SK-N-SH (cell line): ENCODE results near the gene PDLIM4. TPM values are rescaled to one million over a fixed set of nuclear protein-coding genes. Genes with fewer than 3 reads are reported as not detected.
A peak's percentile ranks its signal among the peaks of the same experiment; 100 is the strongest.

Experiments
- CTCF ChIA-PET: fragments of 300-600, 350-600 bp; formaldehyde crosslinking; extraction: SDS; loops from one replicate; lab custom pipeline; 2021; lab: Yijun Ruan, JAX
- POLR2A ChIA-PET: fragments of 350-600 bp; sonication (Branson Sonifier 250); formaldehyde crosslinking; extraction: SDS; loops from one replicate; lab custom pipeline; 2020; ENCODE audit warnings: antibody characterized with exemption, inconsistent platforms; lab: Yijun Ruan, JAX
- DNase-seq: peaks from one replicate; pipeline ENCODE4 v3.0.0; 2012
- H2AFZ ChIP-seq: fragments of 200-600 bp; sonication (generic); 2 replicates; pipeline ENCODE4 v1.8.1; 2016; ENCODE audit warnings: antibody characterized with exemption, mild to moderate bottlenecking, low read depth
- H3F3A ChIP-seq: fragments of 200-600 bp; sonication (generic); replicated peaks from 2 replicates; pipeline ENCODE3; 2016; ENCODE audit warnings: antibody characterized with exemption, mild to moderate bottlenecking; ENCODE audit not compliant: insufficient read depth
- H3K27ac ChIP-seq, 2 experiments: fragments of 200-500 bp in 1 of 2; fragments of 200-600 bp in 1 of 2; sonication (Bioruptor generic) in 1 of 2; sonication (generic), shearing (Covaris generic) in 1 of 2; 2 replicates each; pipeline versions ENCODE4 v1.5.1 to v1.6.1; 2014 to 2016; ENCODE audit warnings: low read depth in 2 of 2, inconsistent platforms in 1 of 2, low read length in 1 of 2, mild to moderate bottlenecking in 1 of 2, mixed read lengths in 1 of 2
- H3K27me3 ChIP-seq: fragments of 200-600 bp; sonication (generic), shearing (Covaris generic); 2 replicates; pipeline ENCODE4 v1.6.1; 2016; ENCODE audit warnings: mixed run types; ENCODE audit not compliant: insufficient read depth
- H3K36me3 ChIP-seq, 2 experiments: fragments of 200-500 bp in 1 of 2; fragments of 200-600 bp in 1 of 2; sonication (Bioruptor generic) in 1 of 2; sonication (generic) in 1 of 2; replicated peaks in 1 of 2; 2 replicates each; pipeline versions ENCODE3 to v1.5.1; 2014 to 2016; ENCODE audit warnings: low read length in 1 of 2, mild to moderate bottlenecking in 1 of 2; ENCODE audit not compliant: insufficient read depth in 2 of 2, control insufficient read depth in 1 of 2
- H3K4me1 ChIP-seq, 2 experiments: fragments of 200-500 bp in 1 of 2; fragments of 200-600 bp in 1 of 2; sonication (Bioruptor generic) in 1 of 2; sonication (generic), shearing (Covaris generic) in 1 of 2; 2 replicates each; pipeline versions ENCODE4 v1.5.1 to v1.6.1; 2014 to 2016; ENCODE audit warnings: low read depth in 1 of 2, low read length in 1 of 2, mixed run types in 1 of 2; ENCODE audit not compliant: insufficient read depth in 2 of 2, control insufficient read depth in 1 of 2
- H3K4me2 ChIP-seq: fragments of 200-600 bp; sonication (generic), shearing (Covaris generic); 2 replicates; pipeline ENCODE4 v1.6.1; 2017; ENCODE audit warnings: mixed run types
- H3K4me3 ChIP-seq, 2 experiments: fragments of 200-500 bp in 1 of 2; fragments of 200-600 bp in 1 of 2; sonication (Bioruptor generic) in 1 of 2; sonication (generic), shearing (Covaris generic) in 1 of 2; 2 replicates each; pipeline versions ENCODE4 v1.5.1 to v1.8.1; 2014 to 2016; ENCODE audit warnings: low read depth in 2 of 2, inconsistent platforms in 1 of 2, low read length in 1 of 2, mild to moderate bottlenecking in 1 of 2, mixed read lengths in 1 of 2, moderate library complexity in 1 of 2
- H3K79me2 ChIP-seq: fragments of 200-600 bp; sonication (generic); 2 replicates; pipeline ENCODE4 v1.8.1; 2017; ENCODE audit warnings: mild to moderate bottlenecking; ENCODE audit not compliant: insufficient read depth
- H3K9ac ChIP-seq: fragments of 200-600 bp; sonication (generic); 2 replicates; pipeline ENCODE4 v1.6.1; 2017; ENCODE audit warnings: mixed run types
- H3K9me2 ChIP-seq: fragments of 200-600 bp; sonication (generic); 2 replicates; pipeline ENCODE4 v1.6.1; 2017; ENCODE audit warnings: mixed run types
- H3K9me3 ChIP-seq: fragments of 200-600 bp; sonication (generic); 2 replicates; pipeline ENCODE4 v1.6.1; 2017; ENCODE audit warnings: mixed run types, mild to moderate bottlenecking, moderate library complexity
- H4K20me1 ChIP-seq: fragments of 200-600 bp; sonication (generic); 2 replicates; pipeline ENCODE4 v1.6.1; 2017; ENCODE audit warnings: mild to moderate bottlenecking, mixed run types; ENCODE audit not compliant: insufficient read depth
- ELF1 ChIP-seq: IDR thresholded peaks from 2 replicates; pipeline ENCODE4 v1.4.0; 2012
- EP300 ChIP-seq, 2 experiments: IDR thresholded peaks; 2 replicates each; pipeline versions ENCODE4 v1.4.0 to v1.6.1; 2012; ENCODE audit warnings: borderline replicate concordance in 1 of 2, low read depth in 1 of 2, low read length in 1 of 2
- EZH2phosphoT487 ChIP-seq: fragments of 200-600 bp; sonication (generic); IDR thresholded peaks from 2 replicates; pipeline ENCODE4 v1.6.1; 2017; ENCODE audit warnings: low read depth, mixed run types, mild to moderate bottlenecking, antibody characterized with exemption, moderate library complexity, borderline replicate concordance
- FOSL2 ChIP-seq: IDR thresholded peaks from 2 replicates; pipeline ENCODE4 v1.4.0; 2012; ENCODE audit warnings: low read depth, mild to moderate bottlenecking, moderate library complexity, borderline replicate concordance
- FOXJ3 ChIP-seq: sonication (generic); formaldehyde crosslinking; IDR thresholded peaks from 2 replicates; pipeline ENCODE4 v1.5.1; 2020; ENCODE audit warnings: mild to moderate bottlenecking, missing genetic modification reagents
- FOXM1 ChIP-seq: IDR thresholded peaks from 2 replicates; pipeline ENCODE4 v1.4.0; 2012; ENCODE audit warnings: low read depth, mild to moderate bottlenecking
- GATA2 ChIP-seq: sonication (generic); formaldehyde crosslinking; IDR thresholded peaks from 2 replicates; pipeline ENCODE4 v1.5.0; 2020; ENCODE audit warnings: mild to moderate bottlenecking, missing genetic modification reagents
- JUND ChIP-seq: IDR thresholded peaks from 2 replicates; pipeline ENCODE4 v1.4.0; 2012
- MAX ChIP-seq: IDR thresholded peaks from 2 replicates; pipeline ENCODE4 v1.4.0; 2012; ENCODE audit warnings: low read depth
- PBX3 ChIP-seq: IDR thresholded peaks from 2 replicates; pipeline ENCODE4; 2012
- POLR2AphosphoS5 ChIP-seq: IDR thresholded peaks from 2 replicates; pipeline ENCODE4 v1.6.1; 2012; ENCODE audit warnings: low read depth, low read length
- RAD21 ChIP-seq: IDR thresholded peaks from 2 replicates; pipeline ENCODE4 v1.6.1; 2012; ENCODE audit warnings: mild to moderate bottlenecking, low read length
- SMC3 ChIP-seq: IDR thresholded peaks from 2 replicates; pipeline ENCODE4 v1.6.1; 2012; ENCODE audit warnings: low read depth, low read length, improper control_type of control experiment
- TAF1 ChIP-seq: IDR thresholded peaks from 2 replicates; pipeline ENCODE4 v1.6.1; 2012; ENCODE audit warnings: low read depth, mild to moderate bottlenecking, low read length, moderate library complexity, borderline replicate concordance
- TCF12 ChIP-seq: IDR thresholded peaks from 2 replicates; pipeline ENCODE4 v1.4.0; 2012
- TEAD4 ChIP-seq: IDR thresholded peaks from 2 replicates; pipeline ENCODE4 v1.4.0; 2012; ENCODE audit warnings: mild to moderate bottlenecking, borderline replicate concordance; ENCODE audit not compliant: insufficient read depth
- YY1 ChIP-seq: IDR thresholded peaks from 2 replicates; pipeline ENCODE4 v1.4.0; 2012; ENCODE audit warnings: low read depth, mild to moderate bottlenecking
- WGBS: methylation state at CpG from one replicate; pipeline ENCODE4 v1.1.6; 2017; ENCODE audit warnings: low lambda C conversion rate; 5-methylcytosine and 5-hydroxymethylcytosine counted together
- polyA plus RNA-seq, 3 experiments: library from polyadenylated mRNA; depleted of rRNA; stranded (reverse); fragments of >200 nt; gene quantifications; 2 replicates each; pipeline ENCODE4 v1.2.3, GENCODE V29; 2012
- TF ChIP-seq, protein P1 (sequence below): fragments of 200-600 bp; sonication (generic); IDR thresholded peaks from 2 replicates; pipeline ENCODE4 v1.6.1; 2017; ENCODE audit warnings: antibody characterized with exemption, mild to moderate bottlenecking, moderate library complexity
- TF ChIP-seq, protein P2 (sequence below): IDR thresholded peaks from 2 replicates; pipeline ENCODE4 v1.4.0; 2012; ENCODE audit warnings: low read depth, borderline replicate concordance

The PDLIM4 gene
- polyA plus RNA-seq, 1 of the 3 experiments (the other 2 are of a cell fraction) = 57.1 TPM

- no peak for TF ChIP-seq FOXM1
- no peak for TF ChIP-seq PBX3
- TF ChIP-seq TAF1 = no peak
- TF ChIP-seq, all 33 proteins: peak for 0
These were observed 19.8 kb upstream of the PDLIM4 start (continued) for GRCh38 chr5:132237670-132238069.

DNA sequence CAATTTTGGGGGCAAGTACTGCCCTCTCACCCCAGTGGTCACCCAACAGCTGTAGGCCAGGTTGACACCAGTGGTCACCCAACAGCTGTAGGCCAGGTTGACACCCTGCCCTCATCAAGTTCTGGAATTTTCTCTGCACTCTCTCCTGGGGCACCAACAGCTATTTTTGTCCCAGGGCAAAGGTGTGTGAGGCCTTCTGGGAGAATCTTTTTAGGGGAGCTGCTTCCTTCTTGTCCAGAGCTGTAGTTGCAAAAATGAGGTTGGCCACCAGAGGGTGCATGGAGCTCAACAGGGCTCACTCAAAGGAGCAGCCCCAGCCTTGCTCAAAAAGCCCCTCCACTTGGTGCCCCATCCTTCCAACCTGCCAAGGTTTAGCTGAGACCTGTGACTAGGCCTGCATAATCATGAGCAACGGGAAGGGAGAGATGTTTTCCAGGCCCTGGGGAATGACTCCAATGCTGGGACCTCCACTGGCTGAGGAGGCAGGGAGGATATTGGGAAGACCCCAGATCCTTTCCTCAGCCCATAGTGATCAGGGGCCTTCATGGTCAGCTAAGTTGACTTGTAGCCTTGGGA, 19.2 kb upstream of the PDLIM4 start:
- Histone ChIP-seq H2AFZ (no peak overlapping the region), H3K36me3 (no peaks in the 10 kb centered on the region), H3K4me3 (no peak overlapping the region; a peak in 1 of 4 replicates), H3K9me2 (no peaks in the 10 kb centered on the region), H3K27ac (no peak overlapping the region), H3K4me1 (no peaks in the 10 kb centered on the region), H3K9me3 (no peaks in the 10 kb centered on the region), H3K4me2 (no peak overlapping the region), H3K27me3 (no peaks in the 10 kb centered on the region), H4K20me1 (no peaks in the 10 kb centered on the region), H3K79me2 (no peaks in the 10 kb centered on the region), H3F3A (no peaks in the 10 kb centered on the region), H3K9ac (no peak overlapping the region)
- CTCF ChIA-PET = interaction anchor here (0.6 to 3.9 kb wide), 47 partner anchors 9 to 1582 kb away, joined by 3 to 50 read pairs (median 6); partner anchors contain the start of genes P4HA2, PDLIM4, SLC22A4 and SLC22A5
- POLR2A ChIA-PET = interaction anchor here (1.0 to 1.5 kb wide), 4 partner anchors 21 to 252 kb away, joined by 3 to 7 read pairs (median 5); partner anchors contain the start of genes IRF1, SLC22A4 and SLC22A5
- DNase-seq = peak; percentile 71
- TF ChIP-seq FOSL2 (no peak), SMC3 (peak; percentile 82), RAD21 (peak; percentile 82)
- TF ChIP-seq, protein P1, sequence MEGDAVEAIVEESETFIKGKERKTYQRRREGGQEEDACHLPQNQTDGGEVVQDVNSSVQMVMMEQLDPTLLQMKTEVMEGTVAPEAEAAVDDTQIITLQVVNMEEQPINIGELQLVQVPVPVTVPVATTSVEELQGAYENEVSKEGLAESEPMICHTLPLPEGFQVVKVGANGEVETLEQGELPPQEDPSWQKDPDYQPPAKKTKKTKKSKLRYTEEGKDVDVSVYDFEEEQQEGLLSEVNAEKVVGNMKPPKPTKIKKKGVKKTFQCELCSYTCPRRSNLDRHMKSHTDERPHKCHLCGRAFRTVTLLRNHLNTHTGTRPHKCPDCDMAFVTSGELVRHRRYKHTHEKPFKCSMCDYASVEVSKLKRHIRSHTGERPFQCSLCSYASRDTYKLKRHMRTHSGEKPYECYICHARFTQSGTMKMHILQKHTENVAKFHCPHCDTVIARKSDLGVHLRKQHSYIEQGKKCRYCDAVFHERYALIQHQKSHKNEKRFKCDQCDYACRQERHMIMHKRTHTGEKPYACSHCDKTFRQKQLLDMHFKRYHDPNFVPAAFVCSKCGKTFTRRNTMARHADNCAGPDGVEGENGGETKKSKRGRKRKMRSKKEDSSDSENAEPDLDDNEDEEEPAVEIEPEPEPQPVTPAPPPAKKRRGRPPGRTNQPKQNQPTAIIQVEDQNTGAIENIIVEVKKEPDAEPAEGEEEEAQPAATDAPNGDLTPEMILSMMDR = peak; percentile 85
- WGBS = 14% methylated on average over 1 of the region's 1 CpG

- H3K4me1 ChIP-seq = no peaks in the 10 kb centered on the region
- no peak overlapping the region for H3K9ac ChIP-seq
- ChIA-PET POLR2A (interaction anchor here (1.0 to 1.5 kb wide), 3 partner anchors 55 to 251 kb away, joined by 3 to 7 read pairs (median 5); partner anchors contain the start of genes IRF1, SLC22A4 and SLC22A5), CTCF (interaction anchor here (0.7 to 3.9 kb wide), 35 partner anchors 8 to 438 kb away, joined by 3 to 50 read pairs (median 7); partner anchors contain the start of genes P4HA2, PDLIM4 and SLC22A4)
- no peaks in the 10 kb centered on the region for H3F3A ChIP-seq
- H3K9me3 ChIP-seq = 0 out of 2 replicates have a peak, but pooled peaks cover under 1% of the 10 kb centered on the region
- no peaks in the 10 kb centered on the region for H3K79me2 ChIP-seq
- TF ChIP-seq POLR2AphosphoS5 (no peak), ELF1 (no peak), SMC3 (no peak), FOXJ3 (CRISPR knock-in tag) (no peak), JUND (no peak), MAX (no peak), TEAD4 (no peak), EP300 (IDR thresholded peaks at IDR 0.05; ENCODE audit: borderline replicate concordance in 1 of 2, low read depth in 1 of 2, low read length in 1 of 2) (no peak), TCF12 (no peak), EZH2phosphoT487 (no peak), GATA2 (no peak), YY1 (no peak), RAD21 (no peak)
- TF ChIP-seq, protein P2, sequence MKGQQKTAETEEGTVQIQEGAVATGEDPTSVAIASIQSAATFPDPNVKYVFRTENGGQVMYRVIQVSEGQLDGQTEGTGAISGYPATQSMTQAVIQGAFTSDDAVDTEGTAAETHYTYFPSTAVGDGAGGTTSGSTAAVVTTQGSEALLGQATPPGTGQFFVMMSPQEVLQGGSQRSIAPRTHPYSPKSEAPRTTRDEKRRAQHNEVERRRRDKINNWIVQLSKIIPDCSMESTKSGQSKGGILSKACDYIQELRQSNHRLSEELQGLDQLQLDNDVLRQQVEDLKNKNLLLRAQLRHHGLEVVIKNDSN = no peak
- 5% methylated on average over 1 of the region's 1 CpG for WGBS
- H3K27me3 ChIP-seq = no peaks in the 10 kb centered on the region
- H4K20me1 ChIP-seq = no peaks in the 10 kb centered on the region
- no peaks in the 10 kb centered on the region for H3K9me2 ChIP-seq
- H3K27ac ChIP-seq = no peak overlapping the region
- no peak overlapping the region for H3K4me2 ChIP-seq
- DNase-seq = no peak
- no peak overlapping the region for H3K4me3 ChIP-seq
- no peak overlapping the region for H2AFZ ChIP-seq
- H3K36me3 ChIP-seq = no peaks in the 10 kb centered on the region
These were observed 18.5 kb upstream of the PDLIM4 start for GRCh38 chr5:132238901-132239500.
